Measurements from ENCODE around the gene N4BP3. TPM values are rescaled to one million over a fixed set of nuclear protein-coding genes. Genes with fewer than 3 reads are reported as not detected.

Gene N4BP3
- total RNA-seq, 1 experiment from 2014 or later = 4.8 TPM

GRCh38 chr5:178153530-178154340 is 40.4 kb downstream of the N4BP3 start, which contains the start of gene NHP2:
Gene NHP2 (minus strand): TSS chr5:178153885. CDS start chr5:178153817, 68 bp downstream.
- Mint-ChIP-seq H3K27ac (ENCODE audit: unreplicated experiment) (peak within 1 kb of the TSS; percentile 96), H3K27me3 (ENCODE audit: unreplicated experiment) (no peaks in the 10 kb centered on the region), H3K4me1 (ENCODE audit: low read depth, unreplicated experiment) (peaks cover 22% of the 10 kb centered on the region), H3K36me3 (ENCODE audit: insufficient read depth, unreplicated experiment) (peaks cover 60% of the 10 kb centered on the region), H3K9me3 (ENCODE audit: low read depth, unreplicated experiment) (no peaks in the 10 kb centered on the region), H3K4me3 (ENCODE audit: low read depth, unreplicated experiment) (peak within 1 kb of the TSS; percentile 94)
- BruUV-seq (replicated peaks) = no TSS peak
- DNase-seq = peak; percentile 99
- CTCF ChIA-PET = interaction anchor here (0.7 to 1.3 kb wide), 4 partner anchors 8 to 78 kb away, joined by 4 to 25 read pairs (median 6); no protein-coding TSS in a partner anchor
- intact Hi-C loops (cut with micrococcal nuclease; ENCODE audit: unreplicated experiment) = no loop called here
- TF ChIP-seq CTCF (IDR thresholded peaks at IDR 0.05; ENCODE audit: unreplicated experiment) = no peak

- no peak overlapping the region for H3K4me3 Mint-ChIP-seq (ENCODE audit: low read depth, unreplicated experiment)
- no TSS peak for BruUV-seq (replicated peaks)
Measured at GRCh38 chr5:178155065-178155464, 41.7 kb downstream of the N4BP3 start.

GRCh38 chr5:178160176-178160575 is 46.8 kb downstream of the N4BP3 start:
- no peak for TF ChIP-seq CTCF (IDR thresholded peaks at IDR 0.05; ENCODE audit: unreplicated experiment)
- CTCF ChIA-PET = interaction anchor here (0.6 kb wide), 1 partner anchor 48 kb away, joined by 3 read pairs; no protein-coding TSS in a partner anchor
- DNase-seq = no peak
- no TSS peak for BruUV-seq (replicated peaks)
- intact Hi-C loops (cut with micrococcal nuclease; ENCODE audit: unreplicated experiment) = no loop called here
- H3K27me3 Mint-ChIP-seq (ENCODE audit: unreplicated experiment) = peaks cover 23% of the 10 kb centered on the region
- H3K27ac Mint-ChIP-seq (ENCODE audit: unreplicated experiment) = no peak overlapping the region
- H3K9me3 Mint-ChIP-seq (ENCODE audit: low read depth, unreplicated experiment) = no peaks in the 10 kb centered on the region
- H3K4me1 Mint-ChIP-seq (ENCODE audit: low read depth, unreplicated experiment) = no peaks in the 10 kb centered on the region
- H3K36me3 Mint-ChIP-seq (ENCODE audit: insufficient read depth, unreplicated experiment) = peaks cover 5% of the 10 kb centered on the region
- no peak overlapping the region for H3K4me3 Mint-ChIP-seq (ENCODE audit: low read depth, unreplicated experiment)

More at GRCh38 chr5:178155065-178155464, 41.7 kb downstream of the N4BP3 start:
- H3K4me1 Mint-ChIP-seq (ENCODE audit: low read depth, unreplicated experiment) = peaks cover 22% of the 10 kb centered on the region
- DNase-seq = no peak
- H3K27ac Mint-ChIP-seq (ENCODE audit: unreplicated experiment) = no peak overlapping the region
- no peak for TF ChIP-seq CTCF (IDR thresholded peaks at IDR 0.05; ENCODE audit: unreplicated experiment)
- peaks cover 47% of the 10 kb centered on the region for H3K36me3 Mint-ChIP-seq (ENCODE audit: insufficient read depth, unreplicated experiment)
- no peaks in the 10 kb centered on the region for H3K27me3 Mint-ChIP-seq (ENCODE audit: unreplicated experiment)
- CTCF ChIA-PET = no interaction called here
- intact Hi-C loops (cut with micrococcal nuclease; ENCODE audit: unreplicated experiment) = no loop called here
- no peaks in the 10 kb centered on the region for H3K9me3 Mint-ChIP-seq (ENCODE audit: low read depth, unreplicated experiment)

GRCh38 chr5:178162481-178162880 is 49.1 kb downstream of the N4BP3 start:
- no TSS peak for BruUV-seq (replicated peaks)
- no peak for TF ChIP-seq CTCF (IDR thresholded peaks at IDR 0.05; ENCODE audit: unreplicated experiment)
- peaks cover 5% of the 10 kb centered on the region for H3K36me3 Mint-ChIP-seq (ENCODE audit: insufficient read depth, unreplicated experiment)
- DNase-seq = no peak
- CTCF ChIA-PET = interaction anchor here (1.0 to 2.5 kb wide), 3 partner anchors 84 to 88 kb away, joined by 4 to 12 read pairs (median 4); no protein-coding TSS in a partner anchor
- peaks cover 23% of the 10 kb centered on the region for H3K27me3 Mint-ChIP-seq (ENCODE audit: unreplicated experiment)
- H3K27ac Mint-ChIP-seq (ENCODE audit: unreplicated experiment) = no peak overlapping the region
- no peaks in the 10 kb centered on the region for H3K4me1 Mint-ChIP-seq (ENCODE audit: low read depth, unreplicated experiment)
- H3K9me3 Mint-ChIP-seq (ENCODE audit: low read depth, unreplicated experiment) = no peaks in the 10 kb centered on the region
- intact Hi-C loops (cut with micrococcal nuclease; ENCODE audit: unreplicated experiment) = no loop called here
- no peak overlapping the region for H3K4me3 Mint-ChIP-seq (ENCODE audit: low read depth, unreplicated experiment)
